GM19467 (cell line): Measurements from ENCODE around the gene AKNAD1.
"Not testable (repeated sequence)": the region's sequence is repeated elsewhere in the genome, so short reads cannot be mapped to it uniquely, and the experiment has no call there.

ENCODE experiments used
- ATAC-seq: cut with Tn5 transposase; IDR thresholded peaks from one replicate; pipeline ENCODE4 v1.9.1; 2021; ENCODE audit warnings: mild to moderate bottlenecking, moderate library complexity; ENCODE audit not compliant: unreplicated experiment

Gene AKNAD1

DNA sequence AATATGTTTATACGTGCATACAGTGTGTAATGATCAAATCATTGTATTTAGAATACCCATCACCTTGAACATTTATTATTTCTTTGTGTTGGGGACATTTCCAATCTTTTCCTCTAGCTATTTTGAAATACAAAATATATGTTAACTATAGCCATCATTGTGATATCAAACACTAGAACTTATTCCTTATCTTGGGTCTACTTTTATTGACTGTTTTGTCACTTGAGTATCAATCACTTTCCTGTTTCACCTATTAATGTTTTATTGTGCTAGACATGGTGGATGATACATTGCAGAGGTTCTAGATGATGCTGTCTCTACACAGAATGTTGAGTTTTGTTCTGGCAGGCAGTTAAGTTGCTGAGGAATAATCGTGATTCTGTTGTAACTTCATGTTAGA lies 64.5 kb downstream of the AKNAD1 start:
- no peak for ATAC-seq

DNA sequence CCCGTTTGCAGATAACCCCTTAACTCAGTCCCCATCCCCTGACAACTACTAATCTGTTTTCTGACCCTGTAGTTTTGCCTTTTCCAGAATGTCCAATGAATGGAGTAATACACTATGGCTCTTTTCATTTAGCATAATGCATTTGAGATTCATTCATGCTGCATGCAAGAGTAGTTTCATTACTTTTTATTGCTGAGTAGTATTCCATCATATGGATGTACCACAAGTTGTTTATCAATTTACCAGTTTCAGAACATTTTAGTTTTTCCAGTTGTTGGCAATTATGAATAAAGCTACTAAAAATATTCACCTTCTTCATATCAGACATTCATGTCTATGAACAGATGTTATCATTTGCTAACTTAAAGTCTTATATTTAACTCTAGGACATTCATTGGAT lies 65.1 kb downstream of the AKNAD1 start:
- ATAC-seq, result no peak

DNA sequence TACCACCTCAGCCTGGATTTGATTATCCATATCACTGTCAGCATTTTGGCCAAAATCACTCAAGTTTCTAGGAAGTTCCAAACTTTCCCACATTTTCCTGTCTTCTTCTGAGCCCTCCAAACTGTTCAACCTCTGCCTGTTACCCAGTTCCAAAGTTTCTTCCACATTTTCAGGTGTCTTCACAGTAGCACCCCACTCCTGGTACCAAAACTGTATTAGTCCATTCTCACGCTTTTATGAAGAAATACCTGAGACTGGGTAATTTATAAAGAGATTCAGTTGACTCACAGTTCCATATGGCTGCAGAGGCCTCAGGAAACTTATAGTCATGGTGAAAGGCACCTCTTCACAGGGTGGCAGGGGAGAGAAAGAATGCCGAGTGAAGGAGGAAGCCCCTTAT lies 71.0 kb downstream of the AKNAD1 start:
- ATAC-seq, result no peak

DNA sequence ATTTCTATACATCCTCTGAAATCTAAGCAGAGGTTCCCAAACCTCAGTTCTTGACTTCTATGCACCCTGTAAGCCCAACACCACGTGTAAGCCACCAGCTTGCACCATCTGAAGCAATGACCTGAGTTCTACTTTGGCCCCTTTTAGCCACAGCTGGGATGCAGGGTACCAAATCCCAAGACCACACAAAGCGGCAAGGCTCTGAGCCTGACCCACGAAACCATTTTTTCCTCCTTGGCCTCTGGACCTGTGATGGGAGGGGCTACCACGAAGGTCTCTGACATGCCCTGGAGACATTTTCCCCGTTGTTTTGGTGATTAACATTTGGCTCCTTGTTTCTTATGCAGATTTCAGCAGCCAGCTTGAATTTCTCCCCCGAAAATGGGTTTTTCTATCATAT lies 71.6 kb downstream of the AKNAD1 start:
- ATAC-seq, result no peak

DNA sequence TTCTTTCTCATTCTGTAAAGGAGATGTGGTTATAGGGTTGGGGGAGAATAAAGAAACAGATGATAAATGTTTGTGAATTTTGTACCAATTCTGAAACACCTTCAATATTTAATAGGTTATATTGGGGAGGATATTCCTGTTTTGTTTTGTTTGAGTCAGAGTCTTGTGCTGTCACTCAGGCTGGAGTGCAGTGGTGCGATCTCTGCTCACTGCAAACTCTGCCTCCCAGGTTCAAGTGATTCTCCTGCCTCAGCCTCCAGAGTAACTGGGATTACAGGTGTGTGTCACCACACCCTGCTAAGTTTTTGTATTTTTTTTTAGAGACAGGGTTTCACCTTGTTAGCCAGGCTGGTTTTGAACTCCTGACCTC lies 75.3 kb downstream of the AKNAD1 start:
- not testable (repeated sequence) for ATAC-seq

DNA sequence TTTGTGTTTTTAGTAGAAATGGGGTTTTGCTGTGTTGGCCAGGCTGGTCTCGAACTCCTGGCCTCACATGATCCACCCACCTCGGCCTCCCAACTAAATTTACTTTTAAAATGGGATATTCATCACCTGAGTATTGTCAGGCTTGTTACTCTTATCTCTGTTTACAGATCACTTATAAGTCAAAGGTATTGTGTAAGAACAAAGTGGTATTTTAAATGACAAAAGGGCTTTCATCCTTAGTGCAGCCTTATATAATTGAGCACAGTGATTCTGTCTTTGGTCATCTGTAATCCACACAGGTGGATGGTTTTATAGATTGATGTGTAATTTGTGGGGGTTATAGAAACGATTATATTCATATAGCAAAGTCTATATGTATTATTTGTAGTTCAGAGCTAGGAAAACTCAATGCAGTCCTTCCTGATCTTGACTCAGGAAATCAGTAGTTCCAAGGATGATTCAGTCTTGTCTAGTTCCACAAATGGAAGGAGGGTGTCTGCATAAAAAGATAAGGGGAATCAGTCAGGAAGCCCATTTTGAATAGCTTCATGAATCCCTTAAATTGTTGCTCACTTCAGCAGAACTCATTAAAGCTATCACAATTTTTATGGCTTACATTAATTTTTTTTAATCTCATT lies 75.8 kb downstream of the AKNAD1 start:
- no peak for ATAC-seq

DNA sequence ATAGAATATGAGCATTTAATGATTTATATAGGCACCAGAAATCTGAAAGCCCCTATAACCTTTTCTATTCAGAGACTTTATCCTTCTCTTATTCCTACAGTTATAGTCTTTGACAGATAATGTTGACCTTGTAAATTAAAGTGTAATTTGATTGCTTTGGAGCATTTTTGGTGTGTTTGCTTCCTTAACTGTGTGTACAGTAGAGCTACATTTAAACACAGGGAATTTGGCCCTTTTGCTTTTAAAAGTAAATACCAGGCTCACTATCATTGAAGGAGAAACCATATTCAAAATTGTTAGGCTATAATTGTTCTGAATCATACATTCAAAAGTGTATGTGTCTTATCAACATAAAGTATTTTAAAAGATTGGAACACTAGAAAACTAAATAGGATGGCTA lies 77.4 kb downstream of the AKNAD1 start:
- no peak for ATAC-seq

DNA sequence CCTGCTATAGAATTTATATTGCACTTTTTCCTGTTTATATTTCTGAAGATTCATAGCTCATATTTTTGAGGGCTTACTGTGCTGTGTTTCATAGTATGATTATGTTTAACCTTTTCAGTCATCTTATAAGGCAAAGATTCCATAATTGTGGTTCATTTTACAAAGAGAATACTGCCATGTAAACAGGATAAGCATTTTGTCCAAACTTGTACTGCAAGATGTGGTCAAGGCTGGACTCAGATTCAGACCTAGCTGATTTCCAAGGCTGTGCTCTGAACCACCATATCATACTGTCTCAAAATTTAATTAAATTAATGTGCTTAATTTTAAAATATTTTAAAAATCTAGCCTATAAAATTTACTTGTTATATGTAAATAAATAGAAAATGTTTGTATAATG lies 79.1 kb downstream of the AKNAD1 start:
- ATAC-seq, result no peak

DNA sequence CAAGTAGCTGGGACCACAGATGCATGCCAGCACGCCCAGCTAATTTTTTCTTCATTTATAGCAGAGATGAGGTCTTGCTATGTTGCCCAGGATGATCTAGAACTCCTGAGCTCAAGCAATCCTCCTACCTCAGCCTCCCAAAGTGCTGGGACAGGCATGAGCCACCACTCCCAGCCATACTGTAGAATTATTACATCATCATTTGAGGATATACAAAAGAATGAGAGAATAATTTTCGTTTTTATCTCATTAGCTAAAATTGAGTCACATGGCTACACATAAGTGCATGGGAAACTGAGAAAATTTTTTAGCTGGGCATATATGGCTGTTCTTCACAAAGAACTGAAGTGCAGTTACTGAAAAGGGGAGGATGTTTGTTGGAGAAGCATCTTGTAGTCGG lies 89.2 kb downstream of the AKNAD1 start:
- ATAC-seq, result no peak

DNA sequence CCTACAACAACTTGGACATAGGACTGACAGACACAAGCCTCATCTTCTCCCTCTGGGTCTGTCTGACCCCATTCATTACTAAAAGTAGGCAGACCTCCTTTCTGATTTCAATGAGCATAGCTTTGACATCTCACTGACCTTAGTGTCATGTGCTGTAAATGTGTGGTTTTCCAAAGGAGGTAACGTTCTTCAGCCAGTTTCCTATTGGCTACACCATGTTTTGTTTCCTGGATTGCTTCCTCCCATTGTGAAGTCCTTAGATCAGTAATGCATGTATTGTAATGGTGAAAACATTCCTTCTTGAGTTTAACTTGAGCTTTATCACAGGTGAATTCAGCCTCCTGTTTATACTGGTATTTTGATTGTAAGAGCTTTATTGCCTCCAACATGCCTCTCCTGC lies 89.8 kb downstream of the AKNAD1 start:
- no peak for ATAC-seq
